Ishikawa (cell line): ENCODE data around the gene CNTNAP5.

Experiments used
- YY1 ChIP-seq: IDR thresholded peaks from 2 replicates; pipeline ENCODE4 v1.6.1; 2012; ENCODE audit warnings: low read depth

Gene CNTNAP5

GRCh38 chr2:124961132-124961531 is 936.0 kb downstream of the CNTNAP5 start:
- no peak for TF ChIP-seq YY1
